NCI-H510A (cell line): ENCODE results near the gene CCDC28A.
"Not testable (repeated sequence)": the region's sequence is repeated elsewhere in the genome, so short reads cannot be mapped to it uniquely, and the experiment has no call there.

Source experiments
- DNase-seq: peaks from one replicate; lab custom pipeline; 2025; lab: John Stamatoyannopoulos, UW

Gene CCDC28A

GRCh38 chr6:138773177-138774091, at the start of gene CCDC28A:
CCDC28A (plus strand) TSS chr6:138773769; CDS start chr6:138776121, 2,352 bp downstream.
- DNase-seq = peak; percentile 88

GRCh38 chr6:138724015-138724414, 49.6 kb upstream of the CCDC28A start:
- no peak for DNase-seq

GRCh38 chr6:138726066-138726756, 47.4 kb upstream of the CCDC28A start:
- DNase-seq = no peak

GRCh38 chr6:138726757-138727097, 46.8 kb upstream of the CCDC28A start:
- DNase-seq = no peak

- no peak for DNase-seq
Measured at GRCh38 chr6:138727182-138727581, 46.4 kb upstream of the CCDC28A start.

GRCh38 chr6:138728662-138729061, 44.9 kb upstream of the CCDC28A start:
- DNase-seq = no peak

GRCh38 chr6:138730037-138730436, 43.5 kb upstream of the CCDC28A start:
- not testable (repeated sequence) for DNase-seq

- no peak for DNase-seq
Measured at GRCh38 chr6:138734585-138734984, 39.0 kb upstream of the CCDC28A start.

- DNase-seq = no peak
Measured at GRCh38 chr6:138736640-138737039, 36.9 kb upstream of the CCDC28A start.

GRCh38 chr6:138752017-138752416, 21.6 kb upstream of the CCDC28A start:
- DNase-seq = no peak

GRCh38 chr6:138757136-138757535, 16.4 kb upstream of the CCDC28A start:
- no peak for DNase-seq

- DNase-seq = no peak
Measured at GRCh38 chr6:138765896-138766655, 7.5 kb upstream of the CCDC28A start.

- DNase-seq = no peak
Measured at GRCh38 chr6:138769102-138769676, 4.4 kb upstream of the CCDC28A start.

GRCh38 chr6:138772596-138773176, 883 bp upstream of the CCDC28A start:
- no peak for DNase-seq

GRCh38 chr6:138774370-138774769, 801 bp downstream of the CCDC28A start:
- no peak for DNase-seq

- DNase-seq = no peak
Measured at GRCh38 chr6:138776659-138777058, 3.1 kb downstream of the CCDC28A start.

GRCh38 chr6:138778331-138778730, 4.8 kb downstream of the CCDC28A start:
- no peak for DNase-seq

GRCh38 chr6:138782243-138782642, 8.7 kb downstream of the CCDC28A start:
- DNase-seq = no peak

GRCh38 chr6:138785079-138785478, 11.5 kb downstream of the CCDC28A start:
- no peak for DNase-seq

GRCh38 chr6:138785980-138786379, 12.4 kb downstream of the CCDC28A start:
- DNase-seq = no peak

- no peak for DNase-seq
Measured at GRCh38 chr6:138787138-138787537, 13.6 kb downstream of the CCDC28A start.
